Smooth muscle cell of the brain vasculature (primary cell): Measurements from ENCODE around the gene NFYA.
A peak's percentile ranks its signal among the peaks of the same experiment; 100 is the strongest.

Experiments
- DNase-seq: peaks from one replicate; pipeline ENCODE4 v3.0.0-alpha.2; 2012; ENCODE audit warnings: low read depth, low spot score

The NFYA gene

DNA sequence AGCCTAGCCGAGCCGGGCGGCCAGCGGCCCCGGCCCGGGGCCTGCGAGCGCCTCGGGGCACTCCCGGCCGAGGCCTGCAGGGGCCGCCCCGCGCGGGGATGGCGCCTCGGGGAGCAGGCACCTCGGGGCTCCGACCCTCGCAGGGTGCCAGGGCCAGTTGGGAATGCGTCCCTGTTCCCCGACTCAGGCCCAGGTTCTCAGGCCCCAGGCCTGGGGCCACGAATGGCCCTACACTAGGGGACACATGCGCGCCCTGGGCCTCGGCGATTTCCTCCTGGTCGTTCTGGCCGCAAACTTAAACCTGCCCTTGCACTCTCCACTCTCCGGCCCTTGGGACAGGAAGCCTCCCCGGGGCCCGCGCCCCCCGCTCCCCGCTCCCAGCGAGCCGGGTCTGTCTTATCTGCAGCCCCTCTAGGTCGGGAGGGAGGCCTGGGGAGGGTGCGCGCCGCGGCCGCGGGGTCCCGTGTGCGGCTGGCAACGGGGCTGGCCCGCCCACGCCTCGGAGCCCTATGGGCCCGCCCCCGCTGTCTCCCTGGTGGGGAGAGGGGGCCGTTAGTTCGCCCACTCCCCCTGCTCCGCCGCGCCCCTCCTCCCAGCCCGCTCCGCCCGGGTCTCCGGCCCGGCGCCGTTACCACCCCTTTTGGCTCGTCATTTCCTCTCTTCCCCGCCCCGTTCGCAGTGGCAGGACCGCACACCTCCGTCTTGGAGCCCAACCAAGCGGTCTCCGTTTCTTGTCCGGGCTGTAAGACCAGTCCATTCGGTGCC, 611 bp downstream of the NFYA start:
- peak; percentile 41 for DNase-seq

DNA sequence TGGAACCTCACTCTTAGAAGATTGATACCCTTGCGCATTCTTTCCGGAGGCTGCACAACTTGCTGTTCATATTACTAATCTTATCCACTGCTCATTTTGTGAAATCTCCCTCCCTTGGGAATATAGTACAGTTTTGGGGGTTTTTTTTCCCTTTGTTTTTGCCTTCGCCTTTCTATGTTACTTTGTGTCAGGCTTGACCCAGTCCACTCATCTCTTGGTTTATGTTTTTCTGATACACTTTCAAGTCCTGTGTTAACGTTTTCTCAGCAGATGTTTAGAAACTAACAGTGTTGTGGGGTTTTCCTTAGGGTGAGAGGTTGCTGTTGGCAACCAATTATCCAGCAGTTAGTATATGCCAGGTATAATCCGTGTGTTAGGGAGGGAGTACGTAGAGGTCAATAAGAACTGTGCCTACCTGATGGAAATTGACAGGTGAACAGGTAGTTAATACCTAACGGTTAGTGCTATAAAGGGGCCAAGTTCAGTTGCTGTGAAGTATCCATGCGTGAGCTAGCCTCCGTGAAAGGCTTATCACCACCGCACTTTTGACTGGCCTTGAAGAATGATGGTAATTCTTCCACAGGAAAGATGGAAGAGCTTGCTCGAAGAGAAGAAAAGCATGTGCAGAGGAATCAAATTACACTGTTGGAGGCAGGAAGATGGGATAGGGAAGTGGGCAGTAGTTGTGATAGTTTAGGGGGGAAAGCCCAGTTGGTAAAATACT, 1.4 kb downstream of the NFYA start:
- DNase-seq = no peak

GRCh38 chr6:41074692-41075436, 2.1 kb downstream of the NFYA start:
- no peak for DNase-seq

- DNase-seq = no peak
These were observed 3.2 kb downstream of the NFYA start for GRCh38 chr6:41075651-41076626.

DNA sequence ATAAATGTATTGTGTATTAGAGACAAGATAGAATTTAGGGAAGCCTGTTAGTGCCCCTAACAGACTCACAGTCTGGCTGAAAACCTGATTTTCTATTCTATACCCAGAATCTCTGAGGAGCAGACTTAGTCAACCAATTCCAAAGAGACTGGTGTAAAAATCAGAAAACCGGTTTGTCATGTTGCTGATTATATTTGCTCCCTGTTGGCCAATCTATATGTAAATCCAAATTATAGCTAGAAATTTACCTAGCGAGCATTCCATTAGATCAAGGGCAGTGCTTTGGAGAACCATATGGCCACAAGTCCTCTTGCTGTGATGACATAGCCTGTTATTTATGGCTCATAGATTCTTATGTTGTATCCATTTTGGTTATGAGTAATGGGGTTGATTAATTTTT, 4.8 kb downstream of the NFYA start:
- no peak for DNase-seq

GRCh38 chr6:41078101-41078500, 5.3 kb downstream of the NFYA start:
- no peak for DNase-seq

DNA sequence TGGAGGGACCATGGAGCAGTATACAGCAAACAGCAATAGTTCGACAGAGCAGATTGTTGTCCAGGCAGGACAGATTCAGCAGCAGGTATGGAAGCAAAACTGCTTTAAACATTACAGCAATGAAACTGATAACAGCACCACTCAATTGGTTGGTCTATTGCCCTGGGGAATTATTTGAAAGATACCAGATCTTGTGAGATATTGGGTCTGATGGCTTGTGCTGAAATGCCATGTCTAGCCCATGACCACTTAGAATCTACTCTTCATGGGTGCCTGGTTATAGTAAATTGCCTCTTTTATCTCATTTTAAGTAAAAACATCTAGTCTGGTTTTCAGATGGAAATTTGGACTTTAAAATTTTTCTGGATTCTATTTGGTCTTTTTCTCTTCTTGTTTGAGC, 6.3 kb downstream of the NFYA start:
- no peak for DNase-seq

DNA sequence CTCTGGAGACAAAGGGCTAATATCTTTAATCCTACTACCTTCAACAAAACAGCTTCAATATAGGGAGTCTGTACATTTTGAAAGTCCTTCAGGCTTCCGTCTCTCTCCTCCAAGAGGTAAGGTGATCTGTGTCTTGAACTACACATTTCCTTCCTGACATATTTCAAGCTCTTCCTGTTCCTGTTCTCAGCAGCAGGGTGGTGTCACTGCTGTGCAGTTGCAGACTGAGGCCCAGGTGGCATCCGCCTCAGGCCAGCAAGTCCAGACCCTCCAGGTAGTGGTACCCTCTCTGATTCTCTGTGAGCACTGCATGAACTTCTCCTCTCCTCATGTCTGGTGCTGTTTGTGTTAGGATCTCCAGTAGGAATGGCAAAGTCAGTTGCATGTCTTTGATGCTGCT, 7.8 kb downstream of the NFYA start:
- DNase-seq = no peak

DNA sequence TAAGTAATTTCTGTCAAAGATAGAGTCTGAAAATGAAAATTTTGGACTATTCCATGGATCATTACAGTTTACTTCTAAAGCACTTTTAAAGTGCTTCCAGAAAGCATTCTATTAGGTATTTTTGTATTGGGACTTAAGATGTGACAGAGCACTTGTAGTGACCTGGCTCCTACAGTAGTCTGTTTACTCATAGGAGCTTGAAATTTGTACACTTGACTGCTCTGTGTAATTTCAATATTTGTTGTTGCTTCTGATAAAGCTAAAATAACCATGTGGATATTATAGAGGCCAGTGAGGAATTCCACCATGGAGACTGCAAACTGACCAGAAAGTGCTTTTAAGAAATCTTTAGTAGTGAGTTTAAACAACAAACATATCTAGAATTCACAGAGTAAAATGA, 10.3 kb downstream of the NFYA start:
- DNase-seq = no peak

DNA sequence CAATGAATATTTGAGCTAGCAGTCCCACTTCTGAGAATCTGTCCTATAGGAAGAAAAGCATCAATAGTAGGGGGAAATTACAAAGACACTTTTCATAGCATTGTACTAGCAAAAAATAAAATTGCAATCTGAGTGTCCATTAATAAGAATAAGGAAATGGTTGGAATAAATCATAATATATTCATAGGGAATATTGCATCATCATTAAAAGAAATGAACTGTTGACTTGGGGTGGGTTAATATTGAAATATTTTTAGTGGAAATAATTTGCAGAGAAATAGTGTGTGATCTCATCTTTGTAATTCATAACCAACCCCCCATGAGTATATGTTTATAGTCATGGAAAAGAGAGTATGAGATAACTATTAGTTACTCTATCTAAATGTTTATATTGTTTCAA, 12.4 kb downstream of the NFYA start:
- no peak for DNase-seq

DNA sequence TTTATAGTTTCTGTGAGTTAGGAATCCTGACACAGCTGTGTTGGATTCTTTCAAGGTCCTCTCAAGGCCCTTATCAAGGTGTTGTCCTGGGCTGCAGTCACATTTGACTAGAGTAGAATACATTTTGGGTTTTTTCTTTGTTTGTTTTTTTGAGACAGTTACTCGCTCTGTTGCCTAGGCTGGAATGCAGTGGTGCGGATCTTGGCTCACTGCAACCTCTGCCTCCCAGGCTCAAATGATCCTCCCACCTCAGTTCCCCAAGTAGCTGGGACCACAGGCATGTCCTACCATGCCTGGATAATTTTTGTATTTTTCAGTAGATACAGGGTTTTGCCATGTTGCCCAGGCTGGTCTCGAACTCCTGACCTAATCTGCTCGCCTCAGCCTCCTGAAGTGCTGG, 15.7 kb downstream of the NFYA start:
- DNase-seq = no peak

GRCh38 chr6:41090841-41091761, 18.3 kb downstream of the NFYA start:
- no peak for DNase-seq

GRCh38 chr6:41092421-41093140, 19.8 kb downstream of the NFYA start:
- DNase-seq = no peak

- DNase-seq = no peak
These were observed 21.0 kb downstream of the NFYA start for GRCh38 chr6:41093729-41094128.

DNA sequence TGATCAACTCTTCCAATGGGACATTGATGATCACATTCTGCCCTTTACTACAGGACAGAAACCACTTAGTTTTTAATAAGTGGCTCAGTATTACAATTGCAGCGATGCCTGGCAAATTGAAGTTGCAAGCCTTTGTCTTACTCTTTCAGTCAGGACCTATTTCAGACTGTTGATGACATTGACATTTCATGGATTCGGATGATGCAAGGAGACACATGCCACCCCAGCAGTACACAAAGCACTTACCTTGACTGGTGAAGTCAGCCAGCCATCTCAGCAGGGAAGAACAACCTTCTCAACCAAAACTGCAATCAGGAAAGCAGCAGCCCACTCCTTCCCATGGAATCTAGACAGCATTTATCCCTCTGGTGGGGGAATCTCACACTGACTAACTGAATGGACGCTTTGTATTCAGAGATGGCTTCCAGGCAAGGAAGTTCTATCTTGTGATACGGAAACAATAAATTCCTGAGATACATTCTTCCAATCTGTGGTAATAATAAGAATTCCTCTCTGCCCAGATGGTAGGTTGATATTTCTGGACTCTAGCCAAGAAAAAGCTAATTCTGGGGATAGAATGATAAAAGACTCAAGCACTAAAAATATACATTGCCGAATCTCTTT, 24.8 kb downstream of the NFYA start:
- DNase-seq = no peak

DNA sequence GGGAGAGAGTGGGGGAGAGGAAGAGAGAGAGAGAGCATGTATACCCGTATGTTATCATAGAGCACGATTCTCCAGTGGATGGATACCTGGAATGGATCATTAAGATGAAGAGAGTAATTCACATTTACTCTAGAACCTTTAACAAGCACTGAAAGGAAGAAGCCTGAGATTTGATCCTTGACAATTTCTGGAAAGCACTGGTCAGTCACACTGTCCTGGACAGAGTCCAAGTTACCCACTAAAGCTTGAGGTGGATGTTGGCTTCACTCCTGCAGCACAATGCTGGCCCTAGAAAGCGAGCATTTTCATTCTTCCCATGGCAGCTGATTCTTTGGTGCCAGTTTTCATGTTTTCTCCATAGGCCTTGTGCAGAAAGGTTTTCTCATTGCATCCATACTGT, 25.6 kb downstream of the NFYA start:
- no peak for DNase-seq

- DNase-seq = no peak
These were observed 28.1 kb downstream of the NFYA start for GRCh38 chr6:41100871-41101287.

- no peak for DNase-seq
These were observed 31.1 kb downstream of the NFYA start for GRCh38 chr6:41103847-41104246.

DNA sequence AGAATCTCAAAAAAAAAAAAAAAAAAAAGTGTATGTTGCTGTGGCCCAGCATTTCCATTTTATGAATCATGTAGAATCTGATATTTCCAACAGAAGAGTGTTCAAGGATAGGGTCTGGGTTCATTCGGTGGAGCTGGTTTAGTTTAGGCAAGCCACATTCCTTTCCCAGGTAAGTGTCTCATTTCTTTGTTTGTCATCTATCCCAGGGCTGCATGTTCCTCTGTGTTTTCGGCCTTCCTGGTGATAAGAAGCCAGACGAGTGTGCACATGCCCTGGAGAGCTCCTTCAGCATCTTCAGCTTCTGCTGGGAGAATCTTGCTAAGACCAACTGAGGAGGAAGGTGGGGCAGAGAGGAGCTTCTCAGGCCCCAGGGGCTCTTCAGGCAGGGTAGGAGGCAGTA, 38.2 kb downstream of the NFYA start:
- no peak for DNase-seq
